Neural cell (in vitro differentiated cells): ENCODE measurements around the gene RASAL2.

Experiments
- EP300 ChIP-seq: fragments of 450-650 bp; conservative IDR thresholded peaks from 2 replicates; pipeline ENCODE4 v1.6.1; 2014; ENCODE audit warnings: antibody characterized with exemption, mild to moderate bottlenecking, moderate library complexity; ENCODE audit not compliant: poor library complexity, severe bottlenecking
- EZH2 ChIP-seq: fragments of 200-600, 300-800 bp; shearing (Covaris generic), sonication (generic); IDR thresholded peaks from 2 replicates; pipeline ENCODE4 v1.6.1; 2014; ENCODE audit warnings: antibody characterized with exemption, low read length, borderline replicate concordance, mild to moderate bottlenecking; ENCODE audit not compliant: insufficient read depth, poor library complexity, severe bottlenecking
- MXI1 ChIP-seq: fragments of 450-650 bp; conservative IDR thresholded peaks from 2 replicates; pipeline ENCODE4 v1.6.1; 2014; ENCODE audit warnings: antibody characterized with exemption, mild to moderate bottlenecking; ENCODE audit not compliant: poor library complexity, severe bottlenecking
- POLR2AphosphoS5 ChIP-seq: IDR thresholded peaks from 2 replicates; pipeline ENCODE4 v1.6.1; 2012
- RAD21 ChIP-seq: fragments of 450-650 bp; conservative IDR thresholded peaks from 2 replicates; pipeline ENCODE4 v1.6.1; 2014; ENCODE audit warnings: antibody characterized with exemption, mild to moderate bottlenecking, moderate library complexity
- SMC3 ChIP-seq: fragments of 450-650 bp; conservative IDR thresholded peaks from 2 replicates; pipeline ENCODE4 v1.6.1; 2014; ENCODE audit warnings: antibody characterized with exemption, mild to moderate bottlenecking, moderate library complexity; ENCODE audit not compliant: poor library complexity
- TAF1 ChIP-seq: IDR thresholded peaks from 2 replicates; pipeline ENCODE4 v1.6.1; 2012; ENCODE audit warnings: low read depth
- TF ChIP-seq, protein P1 (sequence below): fragments of 450-650 bp; IDR thresholded peaks from 2 replicates; pipeline ENCODE4 v1.5.1; 2014; ENCODE audit warnings: antibody characterized with exemption, mild to moderate bottlenecking, moderate library complexity; ENCODE audit not compliant: poor library complexity, severe bottlenecking
- TF ChIP-seq, protein P2 (sequence below): IDR thresholded peaks from 2 replicates; pipeline ENCODE4 v1.6.1; 2012; ENCODE audit warnings: borderline replicate concordance

DNA sequence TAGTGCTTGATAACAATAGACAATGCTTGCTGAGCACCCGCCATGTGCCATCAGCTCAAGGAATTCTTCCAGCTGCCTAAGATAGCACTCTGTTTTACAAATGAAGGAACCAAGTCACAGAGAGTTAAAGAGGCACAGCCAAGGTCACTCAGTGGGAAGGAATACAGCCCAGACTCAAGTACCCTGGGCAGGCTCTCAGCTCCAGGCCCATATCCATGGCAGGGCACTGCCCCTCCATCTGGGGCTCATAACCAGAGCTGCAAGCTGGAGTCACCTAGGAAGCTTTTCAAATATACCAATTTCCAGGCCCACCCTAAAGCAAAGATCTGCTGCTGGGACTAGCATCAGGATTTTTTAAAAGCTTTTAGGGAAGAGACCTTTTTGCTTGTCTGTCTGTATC is 401.3 kb downstream of the RASAL2 start:
- TF ChIP-seq TAF1, result no peak
- TF ChIP-seq, protein P1, sequence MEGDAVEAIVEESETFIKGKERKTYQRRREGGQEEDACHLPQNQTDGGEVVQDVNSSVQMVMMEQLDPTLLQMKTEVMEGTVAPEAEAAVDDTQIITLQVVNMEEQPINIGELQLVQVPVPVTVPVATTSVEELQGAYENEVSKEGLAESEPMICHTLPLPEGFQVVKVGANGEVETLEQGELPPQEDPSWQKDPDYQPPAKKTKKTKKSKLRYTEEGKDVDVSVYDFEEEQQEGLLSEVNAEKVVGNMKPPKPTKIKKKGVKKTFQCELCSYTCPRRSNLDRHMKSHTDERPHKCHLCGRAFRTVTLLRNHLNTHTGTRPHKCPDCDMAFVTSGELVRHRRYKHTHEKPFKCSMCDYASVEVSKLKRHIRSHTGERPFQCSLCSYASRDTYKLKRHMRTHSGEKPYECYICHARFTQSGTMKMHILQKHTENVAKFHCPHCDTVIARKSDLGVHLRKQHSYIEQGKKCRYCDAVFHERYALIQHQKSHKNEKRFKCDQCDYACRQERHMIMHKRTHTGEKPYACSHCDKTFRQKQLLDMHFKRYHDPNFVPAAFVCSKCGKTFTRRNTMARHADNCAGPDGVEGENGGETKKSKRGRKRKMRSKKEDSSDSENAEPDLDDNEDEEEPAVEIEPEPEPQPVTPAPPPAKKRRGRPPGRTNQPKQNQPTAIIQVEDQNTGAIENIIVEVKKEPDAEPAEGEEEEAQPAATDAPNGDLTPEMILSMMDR, result no peak
- no peak for TF ChIP-seq EP300
- no peak for TF ChIP-seq EZH2
- no peak for TF ChIP-seq RAD21
- TF ChIP-seq, protein P2, sequence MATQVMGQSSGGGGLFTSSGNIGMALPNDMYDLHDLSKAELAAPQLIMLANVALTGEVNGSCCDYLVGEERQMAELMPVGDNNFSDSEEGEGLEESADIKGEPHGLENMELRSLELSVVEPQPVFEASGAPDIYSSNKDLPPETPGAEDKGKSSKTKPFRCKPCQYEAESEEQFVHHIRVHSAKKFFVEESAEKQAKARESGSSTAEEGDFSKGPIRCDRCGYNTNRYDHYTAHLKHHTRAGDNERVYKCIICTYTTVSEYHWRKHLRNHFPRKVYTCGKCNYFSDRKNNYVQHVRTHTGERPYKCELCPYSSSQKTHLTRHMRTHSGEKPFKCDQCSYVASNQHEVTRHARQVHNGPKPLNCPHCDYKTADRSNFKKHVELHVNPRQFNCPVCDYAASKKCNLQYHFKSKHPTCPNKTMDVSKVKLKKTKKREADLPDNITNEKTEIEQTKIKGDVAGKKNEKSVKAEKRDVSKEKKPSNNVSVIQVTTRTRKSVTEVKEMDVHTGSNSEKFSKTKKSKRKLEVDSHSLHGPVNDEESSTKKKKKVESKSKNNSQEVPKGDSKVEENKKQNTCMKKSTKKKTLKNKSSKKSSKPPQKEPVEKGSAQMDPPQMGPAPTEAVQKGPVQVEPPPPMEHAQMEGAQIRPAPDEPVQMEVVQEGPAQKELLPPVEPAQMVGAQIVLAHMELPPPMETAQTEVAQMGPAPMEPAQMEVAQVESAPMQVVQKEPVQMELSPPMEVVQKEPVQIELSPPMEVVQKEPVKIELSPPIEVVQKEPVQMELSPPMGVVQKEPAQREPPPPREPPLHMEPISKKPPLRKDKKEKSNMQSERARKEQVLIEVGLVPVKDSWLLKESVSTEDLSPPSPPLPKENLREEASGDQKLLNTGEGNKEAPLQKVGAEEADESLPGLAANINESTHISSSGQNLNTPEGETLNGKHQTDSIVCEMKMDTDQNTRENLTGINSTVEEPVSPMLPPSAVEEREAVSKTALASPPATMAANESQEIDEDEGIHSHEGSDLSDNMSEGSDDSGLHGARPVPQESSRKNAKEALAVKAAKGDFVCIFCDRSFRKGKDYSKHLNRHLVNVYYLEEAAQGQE, result no peak
- no peak for TF ChIP-seq POLR2AphosphoS5
- no peak for TF ChIP-seq MXI1
- no peak for TF ChIP-seq SMC3
